Measurements from ENCODE around the gene HBE1.

DNA sequence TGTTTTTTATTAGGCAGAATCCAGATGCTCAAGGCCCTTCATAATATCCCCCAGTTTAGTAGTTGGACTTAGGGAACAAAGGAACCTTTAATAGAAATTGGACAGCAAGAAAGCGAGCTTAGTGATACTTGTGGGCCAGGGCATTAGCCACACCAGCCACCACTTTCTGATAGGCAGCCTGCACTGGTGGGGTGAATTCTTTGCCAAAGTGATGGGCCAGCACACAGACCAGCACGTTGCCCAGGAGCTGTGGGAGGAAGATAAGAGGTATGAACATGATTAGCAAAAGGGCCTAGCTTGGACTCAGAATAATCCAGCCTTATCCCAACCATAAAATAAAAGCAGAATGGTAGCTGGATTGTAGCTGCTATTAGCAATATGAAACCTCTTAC lies 44.3 kb downstream of the HBE1 start:
- TF ChIP-seq, protein P1, sequence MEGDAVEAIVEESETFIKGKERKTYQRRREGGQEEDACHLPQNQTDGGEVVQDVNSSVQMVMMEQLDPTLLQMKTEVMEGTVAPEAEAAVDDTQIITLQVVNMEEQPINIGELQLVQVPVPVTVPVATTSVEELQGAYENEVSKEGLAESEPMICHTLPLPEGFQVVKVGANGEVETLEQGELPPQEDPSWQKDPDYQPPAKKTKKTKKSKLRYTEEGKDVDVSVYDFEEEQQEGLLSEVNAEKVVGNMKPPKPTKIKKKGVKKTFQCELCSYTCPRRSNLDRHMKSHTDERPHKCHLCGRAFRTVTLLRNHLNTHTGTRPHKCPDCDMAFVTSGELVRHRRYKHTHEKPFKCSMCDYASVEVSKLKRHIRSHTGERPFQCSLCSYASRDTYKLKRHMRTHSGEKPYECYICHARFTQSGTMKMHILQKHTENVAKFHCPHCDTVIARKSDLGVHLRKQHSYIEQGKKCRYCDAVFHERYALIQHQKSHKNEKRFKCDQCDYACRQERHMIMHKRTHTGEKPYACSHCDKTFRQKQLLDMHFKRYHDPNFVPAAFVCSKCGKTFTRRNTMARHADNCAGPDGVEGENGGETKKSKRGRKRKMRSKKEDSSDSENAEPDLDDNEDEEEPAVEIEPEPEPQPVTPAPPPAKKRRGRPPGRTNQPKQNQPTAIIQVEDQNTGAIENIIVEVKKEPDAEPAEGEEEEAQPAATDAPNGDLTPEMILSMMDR (IDR thresholded peaks at IDR 0.05 in 8 of 11, conservative IDR thresholded peaks at IDR 0.05 in 3 of 11), result no peak
- no peak for TF ChIP-seq POLR2A (IDR thresholded peaks at IDR 0.05)

All from spleen (tissue), 7 donors.